Astrocyte of the cerebellum (primary cell): ENCODE data around the gene GOLPH3.
A peak's percentile ranks its signal among the peaks of the same experiment; 100 is the strongest.

Experiments
- DNase-seq: peaks from one replicate; pipeline ENCODE4 v3.0.0-alpha.2; 2011; ENCODE audit warnings: low read depth
- H3K4me3 ChIP-seq: 2 replicates; pipeline ENCODE4 v1.5.1; 2011; ENCODE audit warnings: mild to moderate bottlenecking, low read depth, low read length, moderate library complexity
- in situ Hi-C: cut with HindIII; loops from 2 replicates; pipeline ENCODE4 v1.10.0; 2017; ENCODE audit warnings: low sequenced_read_pairs
- TF ChIP-seq, protein P1 (sequence below): IDR thresholded peaks from 2 replicates; pipeline ENCODE4 v1.5.1; 2012; ENCODE audit warnings: low read length, low read depth, moderate library complexity, mild to moderate bottlenecking; ENCODE audit errors: missing control alignments

GOLPH3 gene

DNA sequence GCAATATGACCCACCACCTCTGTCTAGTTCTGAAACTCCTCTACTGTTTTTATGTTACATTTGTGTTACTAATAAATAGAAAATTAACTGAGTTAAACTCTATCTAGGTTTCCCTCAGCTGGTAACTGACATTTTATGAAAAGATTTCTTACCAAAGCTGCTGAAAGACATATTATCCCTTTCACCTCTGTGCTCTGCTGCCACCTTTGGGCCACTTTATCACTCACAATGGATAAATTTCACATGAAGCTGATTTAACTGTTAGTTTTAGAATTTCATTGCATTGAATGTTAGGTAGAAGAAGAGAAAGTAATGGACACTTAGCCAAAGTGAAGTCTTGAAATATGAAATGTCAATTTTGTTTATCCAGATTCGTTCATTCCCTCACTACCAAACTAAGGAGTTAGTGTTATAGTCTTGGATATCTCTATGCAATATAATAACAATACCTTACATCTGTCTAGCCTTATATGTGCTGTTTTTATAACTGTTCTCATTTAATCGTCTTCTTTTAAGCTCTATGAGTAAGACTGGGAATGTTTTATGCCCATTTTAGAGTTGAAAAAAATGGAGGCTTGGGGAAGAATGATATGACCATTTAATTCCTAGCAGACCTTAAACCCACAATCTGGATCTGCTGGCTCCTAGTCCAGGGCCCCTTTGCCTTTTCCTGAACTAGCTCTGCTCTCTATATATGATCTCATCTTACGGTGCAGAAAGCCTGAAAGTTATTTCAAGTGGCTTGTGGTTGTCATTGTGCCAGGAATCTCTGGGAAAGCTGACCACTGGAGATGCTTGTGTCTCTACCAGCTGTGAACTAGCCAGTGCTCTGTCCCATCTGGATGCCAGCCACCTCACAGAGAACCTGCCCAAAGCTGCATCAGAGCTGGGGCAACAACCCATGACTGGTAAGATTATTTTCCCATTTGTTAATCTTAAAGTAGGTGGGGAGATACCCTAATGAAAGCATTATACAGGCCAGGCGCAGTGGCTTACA is 97.1 kb downstream of the GOLPH3 start:
- TF ChIP-seq, protein P1, sequence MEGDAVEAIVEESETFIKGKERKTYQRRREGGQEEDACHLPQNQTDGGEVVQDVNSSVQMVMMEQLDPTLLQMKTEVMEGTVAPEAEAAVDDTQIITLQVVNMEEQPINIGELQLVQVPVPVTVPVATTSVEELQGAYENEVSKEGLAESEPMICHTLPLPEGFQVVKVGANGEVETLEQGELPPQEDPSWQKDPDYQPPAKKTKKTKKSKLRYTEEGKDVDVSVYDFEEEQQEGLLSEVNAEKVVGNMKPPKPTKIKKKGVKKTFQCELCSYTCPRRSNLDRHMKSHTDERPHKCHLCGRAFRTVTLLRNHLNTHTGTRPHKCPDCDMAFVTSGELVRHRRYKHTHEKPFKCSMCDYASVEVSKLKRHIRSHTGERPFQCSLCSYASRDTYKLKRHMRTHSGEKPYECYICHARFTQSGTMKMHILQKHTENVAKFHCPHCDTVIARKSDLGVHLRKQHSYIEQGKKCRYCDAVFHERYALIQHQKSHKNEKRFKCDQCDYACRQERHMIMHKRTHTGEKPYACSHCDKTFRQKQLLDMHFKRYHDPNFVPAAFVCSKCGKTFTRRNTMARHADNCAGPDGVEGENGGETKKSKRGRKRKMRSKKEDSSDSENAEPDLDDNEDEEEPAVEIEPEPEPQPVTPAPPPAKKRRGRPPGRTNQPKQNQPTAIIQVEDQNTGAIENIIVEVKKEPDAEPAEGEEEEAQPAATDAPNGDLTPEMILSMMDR: peak; percentile 67
- peak; percentile 94 for DNase-seq
- H3K4me3 ChIP-seq: no peak overlapping the region
- in situ Hi-C loops: no loop called here
